ENCODE measurements around the gene CATSPER1.

CATSPER1 gene

DNA sequence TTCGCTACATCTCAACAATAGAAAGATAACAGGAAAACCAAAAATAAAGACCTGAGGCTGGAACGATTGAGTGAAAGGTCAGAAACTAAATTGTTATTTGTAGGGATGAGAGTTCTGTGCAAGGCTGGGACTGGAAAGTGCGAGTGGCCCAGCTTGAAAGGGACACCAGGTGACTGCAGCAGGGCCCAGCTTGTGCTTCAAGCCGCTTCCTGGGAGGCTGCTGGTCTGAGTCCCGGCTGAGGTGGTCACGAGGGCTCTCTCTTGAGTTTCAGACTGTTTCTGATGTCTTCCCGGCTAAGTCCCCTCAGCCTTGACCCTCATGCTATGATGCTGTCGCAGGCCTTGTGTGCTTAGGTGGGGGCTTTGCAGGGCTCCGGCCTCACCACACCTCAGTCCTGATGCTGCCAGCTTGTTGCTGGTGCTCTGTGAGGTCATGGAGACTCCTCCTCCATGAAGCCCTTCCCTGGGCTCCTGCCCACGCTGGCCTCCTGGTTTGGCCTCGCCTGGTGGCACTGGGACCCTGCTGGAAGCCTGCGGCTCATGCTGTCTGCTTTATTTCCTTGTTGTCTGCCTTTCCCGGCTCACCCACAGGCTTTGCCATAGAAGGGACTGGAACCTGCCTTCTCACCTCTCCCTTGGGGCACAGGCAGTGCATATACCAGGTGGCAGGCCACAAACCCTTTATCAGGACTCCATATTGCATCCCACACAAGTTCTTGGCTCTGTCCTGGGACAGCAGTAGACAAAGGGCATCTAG lies 20.0 kb downstream of the CATSPER1 start:
- Histone ChIP-seq H3K36me3 (ENCODE audit: insufficient read depth, low read depth, low read length) (peaks cover 21% of the 10 kb centered on the region), H3K4me3 (ENCODE audit: low read length) (no peak overlapping the region), H3K27me3 (ENCODE audit: insufficient read depth, low read length) (peaks cover 10% of the 10 kb centered on the region), H3K9me3 (ENCODE audit: insufficient read depth, low read depth, low read length) (no peaks in the 10 kb centered on the region), H3K27ac (ENCODE audit: low read length) (no peak overlapping the region), H3K9ac (ENCODE audit: low read depth, low read length) (no peak overlapping the region), H3K4me1 (ENCODE audit: insufficient read depth, low read length) (peaks cover 4% of the 10 kb centered on the region; the same call in 1 of the 2 replicates)

GRCh38 chr11:66004186-66004585 lies 22.1 kb downstream of the CATSPER1 start:
- Histone ChIP-seq H3K4me1 (ENCODE audit: insufficient read depth, low read length) (peaks cover 4% of the 10 kb centered on the region; the same call in 1 of the 2 replicates), H3K27ac (ENCODE audit: low read length) (no peak overlapping the region), H3K27me3 (ENCODE audit: insufficient read depth, low read length) (no peaks in the 10 kb centered on the region), H3K9ac (ENCODE audit: low read depth, low read length) (no peak overlapping the region), H3K4me3 (ENCODE audit: low read length) (no peak overlapping the region), H3K9me3 (ENCODE audit: insufficient read depth, low read depth, low read length) (no peaks in the 10 kb centered on the region), H3K36me3 (ENCODE audit: insufficient read depth, low read depth, low read length) (peaks cover 34% of the 10 kb centered on the region)

DNA sequence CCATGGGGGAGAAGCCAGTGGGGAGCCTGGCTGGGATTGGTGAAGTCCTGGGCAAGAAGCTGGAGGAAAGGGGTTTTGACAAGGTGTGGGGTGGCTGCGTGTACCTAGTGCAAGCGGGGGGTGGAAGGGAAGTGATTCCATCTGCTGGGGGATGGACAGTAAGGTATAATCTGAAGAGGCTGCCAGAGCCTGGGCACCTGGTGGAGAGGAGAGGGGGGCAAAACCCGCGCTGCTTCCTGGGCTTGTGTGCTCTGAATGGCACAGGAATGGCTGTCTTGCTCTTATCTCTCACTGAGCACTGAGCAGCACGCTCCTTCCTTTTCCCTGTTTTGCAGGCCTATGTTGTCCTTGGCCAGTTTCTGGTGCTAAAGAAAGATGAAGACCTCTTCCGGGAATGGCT lies 23.0 kb downstream of the CATSPER1 start:
- H3K4me3 ChIP-seq (ENCODE audit: low read length) = peak overlapping the region; percentile 99
- H3K27me3 ChIP-seq (ENCODE audit: insufficient read depth, low read length) = no peaks in the 10 kb centered on the region
- H3K9me3 ChIP-seq (ENCODE audit: insufficient read depth, low read depth, low read length) = no peaks in the 10 kb centered on the region
- no peak overlapping the region for H3K27ac ChIP-seq (ENCODE audit: low read length)
- H3K36me3 ChIP-seq (ENCODE audit: insufficient read depth, low read depth, low read length) = peaks cover 43% of the 10 kb centered on the region
- peak overlapping the region; percentile 84; the same call in 1 of the 2 replicates for H3K9ac ChIP-seq (ENCODE audit: low read depth, low read length)
- peaks cover 4% of the 10 kb centered on the region; the same call in 1 of the 2 replicates for H3K4me1 ChIP-seq (ENCODE audit: insufficient read depth, low read length)

DNA sequence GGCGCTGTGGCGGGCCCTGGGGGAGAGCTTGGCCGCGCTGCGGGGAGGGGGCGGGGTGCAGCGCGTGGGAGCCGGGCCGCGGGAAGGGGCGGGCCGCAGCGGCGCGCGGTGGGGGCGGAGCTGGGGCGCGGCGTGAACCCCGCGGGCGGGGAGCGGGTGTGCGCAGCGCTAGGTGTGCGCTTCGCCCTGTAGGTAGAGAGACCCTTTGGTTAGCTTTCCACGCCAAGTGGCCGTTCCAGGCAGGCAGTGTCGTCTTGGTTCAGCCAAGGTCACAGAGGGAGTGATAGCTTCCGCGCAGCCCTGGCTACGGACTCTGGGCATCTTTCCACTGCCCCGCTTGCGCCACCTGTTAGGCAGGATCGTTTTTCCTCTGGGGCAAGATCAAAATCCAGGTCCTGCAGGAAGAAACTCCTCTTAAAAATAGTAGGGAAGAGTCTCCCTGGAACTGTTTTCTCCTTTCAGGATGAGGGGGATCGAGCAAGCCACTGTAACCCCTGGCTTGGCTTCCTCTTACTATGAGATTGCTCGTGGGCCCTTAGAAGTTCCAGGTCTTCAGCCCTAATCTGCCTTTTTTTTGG lies 23.5 kb downstream of the CATSPER1 start:
- Histone ChIP-seq H3K36me3 (ENCODE audit: insufficient read depth, low read depth, low read length) (peaks cover 49% of the 10 kb centered on the region), H3K27ac (ENCODE audit: low read length) (peak overlapping the region; percentile 95)

GRCh38 chr11:66001942-66002647 lies 24.2 kb downstream of the CATSPER1 start, which contains the start of the genes BANF1 and EIF1AD:
Gene BANF1 (plus strand): TSS chr11:66002503. CDS start chr11:66003251, 748 bp downstream.
Gene EIF1AD (minus strand): TSS chr11:66002157. CDS start chr11:66000389, 1,768 bp downstream.
- H3K36me3 ChIP-seq (ENCODE audit: insufficient read depth, low read depth, low read length) = peaks cover 55% of the 10 kb centered on the region
- H3K27ac ChIP-seq (ENCODE audit: low read length) = peak within 1 kb of the TSS; percentile 95
- peaks cover 3% of the 10 kb centered on the region; the same call in 1 of the 2 replicates for H3K4me1 ChIP-seq (ENCODE audit: insufficient read depth, low read length)

More for the DNA sequence above, 23.5 kb downstream of the CATSPER1 start:
- Histone ChIP-seq H3K27me3 (ENCODE audit: insufficient read depth, low read length) (no peaks in the 10 kb centered on the region), H3K9me3 (ENCODE audit: insufficient read depth, low read depth, low read length) (no peaks in the 10 kb centered on the region), H3K4me3 (ENCODE audit: low read length) (peak overlapping the region; percentile 99), H3K9ac (ENCODE audit: low read depth, low read length) (peak overlapping the region; percentile 84; the same call in 1 of the 2 replicates), H3K4me1 (ENCODE audit: insufficient read depth, low read length) (peaks cover 4% of the 10 kb centered on the region; the same call in 1 of the 2 replicates)

DNA sequence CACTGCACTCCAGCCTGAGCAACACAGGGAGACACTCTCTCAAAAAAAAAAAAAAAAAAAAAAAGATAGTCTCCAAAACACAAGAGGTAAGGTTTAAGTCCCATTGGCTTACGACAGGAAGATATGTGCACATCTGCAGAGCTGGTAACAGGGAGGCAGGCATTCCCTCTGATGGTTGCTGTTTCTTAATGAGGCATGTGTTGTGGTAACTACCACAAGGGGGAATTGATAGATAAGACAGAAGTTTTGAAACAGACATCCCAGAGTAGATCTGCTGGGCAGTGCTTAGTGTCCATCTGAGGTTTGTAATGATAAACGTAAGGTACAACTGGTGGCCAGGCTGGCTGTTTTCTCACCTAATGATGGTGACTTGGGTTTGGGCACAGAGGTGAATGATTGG lies 29.0 kb downstream of the CATSPER1 start:
- H3K9ac ChIP-seq (ENCODE audit: low read depth, low read length) = no peak overlapping the region
- no peaks in the 10 kb centered on the region for H3K4me1 ChIP-seq (ENCODE audit: insufficient read depth, low read length)
- H3K27ac ChIP-seq (ENCODE audit: low read length) = no peak overlapping the region
- H3K4me3 ChIP-seq (ENCODE audit: low read length) = no peak overlapping the region
- H3K27me3 ChIP-seq (ENCODE audit: insufficient read depth, low read length) = no peaks in the 10 kb centered on the region
- no peaks in the 10 kb centered on the region for H3K9me3 ChIP-seq (ENCODE audit: insufficient read depth, low read depth, low read length)
- H3K36me3 ChIP-seq (ENCODE audit: insufficient read depth, low read depth, low read length) = peaks cover 35% of the 10 kb centered on the region

More at GRCh38 chr11:66001942-66002647, 24.2 kb downstream of the CATSPER1 start, which contains the start of the genes BANF1 and EIF1AD:
- H3K27me3 ChIP-seq (ENCODE audit: insufficient read depth, low read length) = no peaks in the 10 kb centered on the region
- no peaks in the 10 kb centered on the region for H3K9me3 ChIP-seq (ENCODE audit: insufficient read depth, low read depth, low read length)
- H3K9ac ChIP-seq (ENCODE audit: low read depth, low read length) = peak within 1 kb of the TSS; percentile 84
- H3K4me3 ChIP-seq (ENCODE audit: low read length) = peak within 1 kb of the TSS; percentile 99

- Histone ChIP-seq H3K4me1 (ENCODE audit: insufficient read depth, low read length) (no peaks in the 10 kb centered on the region), H3K27me3 (ENCODE audit: insufficient read depth, low read length) (no peaks in the 10 kb centered on the region), H3K9me3 (ENCODE audit: insufficient read depth, low read depth, low read length) (no peaks in the 10 kb centered on the region), H3K27ac (ENCODE audit: low read length) (no peak overlapping the region), H3K36me3 (ENCODE audit: insufficient read depth, low read depth, low read length) (peaks cover under 1% of the 10 kb centered on the region), H3K4me3 (ENCODE audit: low read length) (no peak overlapping the region), H3K9ac (ENCODE audit: low read depth, low read length) (no peak overlapping the region)
Observed at GRCh38 chr11:65992056-65992455, 34.2 kb downstream of the CATSPER1 start.

GRCh38 chr11:65988791-65989592 lies 37.3 kb downstream of the CATSPER1 start:
- Histone ChIP-seq H3K4me3 (ENCODE audit: low read length) (no peak overlapping the region), H3K9me3 (ENCODE audit: insufficient read depth, low read depth, low read length) (no peaks in the 10 kb centered on the region), H3K4me1 (ENCODE audit: insufficient read depth, low read length) (no peaks in the 10 kb centered on the region), H3K36me3 (ENCODE audit: insufficient read depth, low read depth, low read length) (no peaks in the 10 kb centered on the region; the same call in 1 of the 2 replicates), H3K9ac (ENCODE audit: low read depth, low read length) (no peak overlapping the region), H3K27me3 (ENCODE audit: insufficient read depth, low read length) (no peaks in the 10 kb centered on the region), H3K27ac (ENCODE audit: low read length) (no peak overlapping the region)

DNA sequence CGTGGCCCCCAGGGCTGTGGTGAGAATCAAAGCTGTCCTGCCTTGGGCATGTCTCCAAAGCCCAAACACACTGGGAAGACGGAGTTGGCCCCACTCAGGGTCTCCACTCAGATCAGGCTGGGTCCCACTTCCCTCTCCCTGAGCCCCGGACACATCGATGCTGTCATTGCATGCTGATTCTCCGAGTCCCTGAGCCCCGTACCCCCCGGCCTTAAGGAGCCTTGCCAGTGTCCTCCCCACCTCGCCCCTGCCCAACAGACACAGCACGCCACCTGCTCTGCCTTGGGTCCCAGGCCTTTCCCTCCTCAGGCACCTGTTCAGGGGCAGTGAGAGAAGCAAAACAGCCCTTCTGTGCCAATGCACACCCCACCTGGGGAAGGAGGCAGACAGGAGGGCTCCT lies 38.9 kb downstream of the CATSPER1 start:
- no peaks in the 10 kb centered on the region for H3K4me1 ChIP-seq (ENCODE audit: insufficient read depth, low read length)
- H3K36me3 ChIP-seq (ENCODE audit: insufficient read depth, low read depth, low read length) = no peaks in the 10 kb centered on the region; the same call in 1 of the 2 replicates
- H3K27me3 ChIP-seq (ENCODE audit: insufficient read depth, low read length) = no peaks in the 10 kb centered on the region
- no peak overlapping the region for H3K9ac ChIP-seq (ENCODE audit: low read depth, low read length)
- no peak overlapping the region for H3K4me3 ChIP-seq (ENCODE audit: low read length)
- no peaks in the 10 kb centered on the region for H3K9me3 ChIP-seq (ENCODE audit: insufficient read depth, low read depth, low read length)
- no peak overlapping the region for H3K27ac ChIP-seq (ENCODE audit: low read length)

DNA sequence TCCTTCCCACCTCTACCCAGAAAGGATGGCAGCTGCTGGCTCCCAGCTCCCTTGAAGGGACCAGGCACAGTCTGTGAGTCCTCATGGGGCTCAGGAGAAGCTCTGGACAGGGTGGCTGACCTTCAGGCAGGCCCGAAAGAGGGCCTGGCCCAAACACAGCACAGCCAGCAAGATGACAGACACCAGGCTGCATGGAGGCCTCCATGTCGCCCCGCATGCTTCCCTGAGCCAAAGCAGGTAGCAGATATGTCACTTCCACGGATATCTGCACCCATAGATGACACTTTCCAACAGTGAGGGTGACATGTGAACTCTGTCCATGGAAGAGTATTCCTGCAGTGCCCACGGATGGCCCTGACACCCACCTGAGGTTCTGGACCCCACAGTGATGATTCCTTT lies 42.7 kb downstream of the CATSPER1 start:
- Histone ChIP-seq H3K4me3 (ENCODE audit: low read length) (no peak overlapping the region), H3K4me1 (ENCODE audit: insufficient read depth, low read length) (no peaks in the 10 kb centered on the region), H3K9me3 (ENCODE audit: insufficient read depth, low read depth, low read length) (no peaks in the 10 kb centered on the region), H3K36me3 (ENCODE audit: insufficient read depth, low read depth, low read length) (peaks cover 9% of the 10 kb centered on the region), H3K27me3 (ENCODE audit: insufficient read depth, low read length) (no peaks in the 10 kb centered on the region), H3K27ac (ENCODE audit: low read length) (no peak overlapping the region), H3K9ac (ENCODE audit: low read depth, low read length) (no peak overlapping the region)

Measured in iPS-20b (cell line).